Stimulated activated CD4-positive, alpha-beta T cell treated with anti-CD3 and anti-CD28 coated beads, Interleukin-12 subunit alpha, Interleukin-12 subunit beta, amount 100 ng/mL, for 4 hours (primary cell): ENCODE data around the gene VGLL4.
"Not testable (repeated sequence)": the region's sequence is repeated elsewhere in the genome, so short reads cannot be mapped to it uniquely, and the experiment has no call there.

Experiments
- DNase-seq: peaks from one replicate; pipeline ENCODE4 v3.0.0-alpha.2; 2020

VGLL4 gene, protein sequence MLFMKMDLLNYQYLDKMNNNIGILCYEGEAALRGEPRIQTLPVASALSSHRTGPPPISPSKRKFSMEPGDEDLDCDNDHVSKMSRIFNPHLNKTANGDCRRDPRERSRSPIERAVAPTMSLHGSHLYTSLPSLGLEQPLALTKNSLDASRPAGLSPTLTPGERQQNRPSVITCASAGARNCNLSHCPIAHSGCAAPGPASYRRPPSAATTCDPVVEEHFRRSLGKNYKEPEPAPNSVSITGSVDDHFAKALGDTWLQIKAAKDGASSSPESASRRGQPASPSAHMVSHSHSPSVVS

DNA sequence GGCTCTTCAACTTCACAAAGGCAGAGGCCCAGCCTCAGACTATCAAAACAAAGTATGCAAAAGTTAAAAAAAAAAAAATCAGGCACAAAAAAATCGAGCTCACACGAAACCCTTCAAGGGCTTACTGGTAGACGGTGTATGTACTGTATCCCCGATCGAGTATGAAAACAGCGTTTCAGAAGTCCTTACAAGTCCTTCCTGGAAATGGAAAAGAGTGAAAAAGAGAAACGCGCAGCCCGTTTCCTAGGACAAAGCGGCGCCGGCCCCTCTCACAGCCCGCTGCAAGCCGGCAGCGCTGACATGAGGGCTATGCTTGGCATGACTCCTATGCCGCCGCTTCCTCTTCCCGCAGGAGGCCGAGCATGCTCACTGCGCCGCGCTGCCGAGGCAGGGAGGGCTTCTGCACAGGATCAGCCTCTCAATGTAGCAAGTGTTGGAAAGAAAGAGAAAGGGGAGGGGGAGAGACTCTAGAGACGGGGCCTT, at the start of gene VGLL4:
TSS of gene VGLL4 (minus strand) at position 311 of the 483 bp plus-strand sequence. CDS start 397 bp downstream, outside the sequence.
- DNase-seq: peak; percentile 70

DNA sequence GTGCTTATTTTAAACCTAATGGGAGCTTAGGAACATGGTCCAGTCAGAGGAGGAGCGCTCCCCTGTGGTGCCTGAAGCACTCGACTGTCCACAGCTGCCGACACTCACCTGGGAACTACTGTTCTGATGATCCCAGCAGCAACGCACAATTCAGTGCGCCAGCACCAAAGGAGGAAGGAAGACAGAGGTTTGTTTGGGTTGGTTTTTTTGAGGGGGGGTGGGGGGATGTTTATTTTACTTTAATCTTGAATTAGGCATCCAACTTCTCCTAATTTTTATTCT, 48.8 kb upstream of the VGLL4 start:
- DNase-seq: no peak

DNA sequence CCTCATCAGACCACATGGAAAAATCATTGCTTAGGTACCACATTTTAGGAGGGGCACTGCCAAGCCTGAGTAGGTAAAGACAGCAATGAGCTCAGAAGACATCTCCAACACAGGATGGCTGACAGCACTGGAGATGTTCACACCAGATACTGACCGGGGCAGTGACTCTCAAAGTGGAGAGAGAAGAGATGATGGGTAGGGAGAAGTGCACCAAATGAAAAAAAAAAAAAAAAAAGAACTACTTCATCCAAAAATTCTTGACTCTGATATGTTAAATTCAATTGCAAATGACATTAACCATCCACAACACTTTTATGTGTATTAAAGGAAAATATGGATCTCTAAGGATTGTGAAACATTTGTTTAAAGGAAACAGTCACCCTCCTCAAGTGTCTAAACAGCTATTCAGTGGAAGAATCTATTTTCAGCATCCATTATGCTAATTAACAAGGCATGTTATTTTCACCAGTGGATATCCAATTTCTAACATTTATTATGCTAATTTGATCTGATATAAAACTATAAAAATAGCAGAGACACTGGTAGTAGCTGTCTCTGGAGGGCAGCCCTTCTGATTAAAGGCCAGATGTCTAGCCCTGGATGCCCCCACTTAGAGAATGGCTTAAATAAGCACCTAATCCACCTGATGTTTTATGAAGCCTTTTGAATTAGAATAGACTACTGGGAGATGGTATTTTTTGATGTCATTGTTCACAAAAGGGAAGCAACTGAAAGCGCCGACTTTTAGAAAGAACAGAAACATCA, 48.2 kb upstream of the VGLL4 start:
- no peak for DNase-seq

DNA sequence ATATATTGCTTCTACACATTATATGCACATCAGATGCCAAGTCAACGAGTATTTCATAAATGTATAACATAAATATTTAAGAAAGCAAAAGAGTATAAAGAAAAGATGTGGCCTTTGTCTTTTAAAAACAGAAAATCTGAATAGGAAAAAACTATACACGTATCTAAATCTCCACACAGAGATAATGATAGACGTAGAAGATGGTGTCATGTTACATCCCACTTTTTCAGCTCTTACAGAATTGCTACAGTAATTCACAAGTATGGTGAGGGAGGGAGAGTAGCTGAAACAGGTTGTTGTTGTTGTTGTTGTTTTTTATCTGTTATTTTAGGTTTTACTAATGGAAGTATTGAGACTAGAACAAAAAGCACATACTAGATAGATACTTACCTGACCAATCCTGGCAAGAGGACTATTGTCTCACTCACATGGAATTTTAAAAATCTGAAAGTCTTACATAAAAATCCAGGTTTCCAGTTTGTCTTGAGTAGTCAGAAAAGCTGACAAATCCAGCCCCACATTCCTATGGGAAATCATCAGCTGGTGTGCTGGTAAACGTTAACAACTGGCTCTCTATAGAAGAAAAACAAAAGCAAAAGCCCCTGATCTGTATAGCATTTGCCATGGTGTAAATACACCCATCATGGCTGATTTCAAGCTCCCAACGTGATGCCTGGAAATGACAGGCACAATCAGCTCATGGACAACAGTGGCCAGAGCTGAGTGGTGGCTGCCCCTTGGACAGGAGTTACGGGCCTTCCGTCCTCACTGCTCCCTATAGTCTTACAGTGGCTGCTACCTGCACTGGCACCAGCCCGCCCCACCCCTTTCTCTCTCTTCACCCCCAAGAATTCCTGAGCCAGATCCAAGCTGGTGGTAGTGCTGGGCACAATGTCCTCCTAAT, 47.4 kb upstream of the VGLL4 start:
- DNase-seq: no peak

DNA sequence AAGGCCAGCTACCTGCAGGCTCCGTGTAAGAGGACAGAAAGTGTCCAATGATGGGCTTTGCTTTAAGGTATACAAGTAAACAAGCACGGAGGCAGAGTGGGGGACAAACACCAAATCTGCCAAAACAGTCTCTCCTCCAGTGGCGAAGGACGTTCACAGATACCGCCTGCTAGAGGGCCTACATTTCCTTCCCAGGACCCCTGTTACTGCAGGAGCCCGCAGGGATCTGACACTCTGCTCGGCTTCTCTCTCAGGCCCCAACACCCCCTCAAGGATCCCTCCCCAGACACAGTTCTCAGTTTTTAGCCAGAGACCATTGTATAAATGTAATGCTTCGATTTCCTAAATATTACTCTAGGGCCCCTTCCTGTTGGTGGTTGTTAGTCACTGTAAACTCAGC, 46.0 kb upstream of the VGLL4 start:
- DNase-seq: no peak

DNA sequence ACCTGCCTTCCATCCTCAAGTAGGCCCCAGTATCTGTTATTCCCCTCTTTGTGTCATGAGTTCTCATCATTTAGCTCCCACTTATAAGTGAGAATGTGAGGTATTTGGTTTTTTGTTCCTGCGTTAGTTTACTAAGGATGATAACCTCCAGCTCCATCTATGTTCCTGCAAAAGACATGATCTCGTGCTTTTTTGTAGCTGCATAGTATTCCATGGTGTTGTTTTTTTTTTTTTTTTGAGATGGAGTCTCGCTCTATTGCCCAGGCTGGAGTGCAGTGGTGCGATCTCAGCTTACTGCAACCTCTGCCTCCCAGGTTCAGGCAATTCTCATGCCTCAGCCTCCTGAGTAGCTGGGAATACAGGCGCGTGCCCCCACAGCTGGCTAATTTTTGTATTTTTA, 41.3 kb upstream of the VGLL4 start:
- not testable (repeated sequence) for DNase-seq

DNA sequence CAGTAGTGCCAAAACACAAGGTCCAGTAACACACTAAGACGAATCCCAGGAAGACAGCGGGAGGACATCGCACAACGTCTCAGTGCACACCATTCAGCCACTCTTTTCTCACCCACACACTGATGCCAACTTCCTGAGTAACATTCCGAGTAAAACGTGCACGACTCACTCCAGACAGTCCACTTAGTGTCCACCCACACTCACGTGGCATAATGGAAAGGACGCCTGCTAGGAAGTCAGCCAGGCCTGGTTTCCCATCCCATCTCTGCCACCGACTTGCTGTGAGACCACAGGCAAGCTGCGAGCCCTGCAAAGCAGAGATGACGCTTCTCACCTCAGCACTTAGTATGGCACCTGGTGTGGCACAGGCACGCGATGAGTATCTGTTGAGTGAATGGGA, 36.8 kb upstream of the VGLL4 start:
- no peak for DNase-seq

DNA sequence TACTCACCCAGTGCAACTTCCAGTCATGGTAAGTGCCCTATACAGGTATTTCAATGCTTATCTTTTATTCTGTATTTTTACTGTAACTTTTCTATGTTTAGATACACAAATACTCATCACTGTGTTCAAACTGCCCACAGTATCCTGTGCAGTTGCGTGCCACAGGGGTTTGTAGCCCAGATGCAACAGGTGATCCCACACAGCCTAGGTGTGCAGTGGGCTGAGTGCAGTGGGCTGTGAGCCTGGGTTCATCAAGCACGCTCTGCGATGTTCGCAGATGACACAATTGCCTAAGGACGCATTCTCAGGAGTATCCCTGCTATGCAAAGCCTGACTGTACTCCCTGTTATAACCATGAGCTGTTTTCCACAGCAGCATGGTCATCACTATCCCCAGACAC, 36.2 kb upstream of the VGLL4 start:
- DNase-seq: no peak

DNA sequence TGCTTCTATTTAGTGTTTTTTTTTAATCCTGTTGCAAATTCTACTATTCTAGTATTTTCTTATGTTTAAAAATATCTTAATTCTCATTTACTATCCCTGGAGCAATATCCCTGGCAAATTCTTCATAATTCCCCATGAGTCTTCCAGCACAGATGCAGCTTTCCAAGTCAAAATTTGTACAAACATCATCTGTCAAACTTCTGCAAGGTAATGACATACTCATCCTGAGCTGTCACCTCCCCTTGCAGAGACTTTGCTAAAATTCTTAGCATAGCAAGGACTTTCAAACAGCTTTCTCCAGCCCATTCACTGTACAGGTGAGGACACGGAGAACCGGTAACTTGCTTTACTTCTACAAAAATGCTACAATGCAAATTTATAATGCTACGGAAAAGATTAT, 28.6 kb upstream of the VGLL4 start:
- no peak for DNase-seq

DNA sequence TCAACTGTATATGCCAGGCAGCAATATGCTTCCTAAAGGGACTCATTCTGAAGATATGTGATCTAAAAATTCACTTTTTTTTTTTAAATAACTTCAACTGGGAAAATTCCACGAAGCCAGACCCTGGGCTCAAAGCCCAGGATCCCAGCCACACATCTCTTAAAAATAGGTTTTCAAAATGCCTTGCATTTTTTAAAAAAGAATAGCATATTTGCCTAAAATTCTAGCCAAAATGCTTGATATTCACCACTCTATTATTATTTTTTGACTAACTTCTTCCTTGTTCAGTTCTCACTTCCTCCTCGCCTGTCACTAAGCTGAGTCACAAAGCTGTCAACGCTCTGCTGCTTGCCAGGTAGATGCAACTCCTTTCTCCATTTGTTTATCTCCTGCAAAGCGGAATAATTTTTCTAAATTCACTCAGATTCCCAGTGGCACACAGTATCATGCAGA, 28.0 kb upstream of the VGLL4 start:
- DNase-seq: no peak

DNA sequence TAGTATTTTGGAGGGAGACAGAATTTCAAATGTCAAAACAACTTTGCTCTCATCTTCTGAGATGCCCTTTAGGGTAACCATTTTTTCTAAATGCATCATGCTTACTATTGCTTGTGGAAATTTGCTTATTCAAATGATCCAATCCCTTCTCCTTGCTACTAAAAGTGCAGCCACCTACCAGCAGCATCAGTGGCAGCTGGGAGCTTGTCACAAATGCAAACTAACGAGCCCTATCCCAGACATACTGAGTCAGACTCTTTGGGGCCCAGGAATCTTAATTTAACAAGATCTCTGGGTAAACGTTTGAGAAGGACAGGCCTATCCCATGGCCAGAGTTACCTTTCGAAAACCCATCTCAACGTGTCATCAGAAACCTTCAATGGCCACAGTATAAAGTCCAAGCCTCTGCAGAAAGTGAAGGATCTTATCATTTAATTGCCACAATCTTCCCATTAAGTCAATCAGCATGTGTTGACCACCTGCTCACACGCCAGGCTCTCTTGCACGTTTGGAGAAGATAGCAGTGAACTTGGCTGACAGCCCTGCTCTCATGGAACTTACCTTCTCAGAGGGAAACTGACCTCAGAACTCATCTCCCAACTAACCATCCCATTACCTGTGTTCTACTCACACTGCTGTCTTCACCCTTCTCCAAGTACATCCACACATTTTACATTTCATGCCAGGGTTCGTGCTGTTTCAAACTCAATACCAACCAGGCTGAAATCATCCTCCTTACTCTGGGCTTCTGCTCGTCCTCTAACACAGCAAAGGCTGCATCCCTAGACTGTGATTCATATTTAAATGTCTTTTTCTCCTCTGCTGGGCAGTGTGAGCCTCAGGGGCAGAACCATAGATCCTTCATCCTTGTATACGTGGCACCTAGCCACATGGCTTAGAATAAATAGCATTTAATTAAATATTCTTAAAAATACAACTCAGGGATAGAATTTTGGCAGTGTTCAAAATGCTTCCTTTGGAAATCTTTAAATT, 24.8 kb upstream of the VGLL4 start:
- DNase-seq: no peak

DNA sequence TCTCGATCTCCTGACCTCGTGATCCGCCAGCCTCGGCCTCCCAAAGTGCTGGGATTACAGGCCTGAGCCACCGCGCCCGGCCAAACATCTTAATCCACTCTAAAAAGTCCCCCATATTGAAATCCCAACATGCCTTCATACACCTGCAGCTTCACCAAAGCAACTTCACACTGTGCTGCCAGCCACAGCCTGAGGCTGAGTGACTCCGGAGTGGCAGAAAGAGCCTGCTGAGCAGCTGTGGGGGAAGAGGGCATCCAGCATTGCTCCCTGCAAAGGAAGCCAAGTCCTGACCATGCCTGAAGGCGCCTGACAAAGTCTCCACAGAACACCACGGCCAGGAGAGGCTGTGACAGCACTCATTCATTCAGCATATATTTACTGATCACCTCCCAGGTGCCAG, 21.6 kb upstream of the VGLL4 start:
- no peak for DNase-seq

DNA sequence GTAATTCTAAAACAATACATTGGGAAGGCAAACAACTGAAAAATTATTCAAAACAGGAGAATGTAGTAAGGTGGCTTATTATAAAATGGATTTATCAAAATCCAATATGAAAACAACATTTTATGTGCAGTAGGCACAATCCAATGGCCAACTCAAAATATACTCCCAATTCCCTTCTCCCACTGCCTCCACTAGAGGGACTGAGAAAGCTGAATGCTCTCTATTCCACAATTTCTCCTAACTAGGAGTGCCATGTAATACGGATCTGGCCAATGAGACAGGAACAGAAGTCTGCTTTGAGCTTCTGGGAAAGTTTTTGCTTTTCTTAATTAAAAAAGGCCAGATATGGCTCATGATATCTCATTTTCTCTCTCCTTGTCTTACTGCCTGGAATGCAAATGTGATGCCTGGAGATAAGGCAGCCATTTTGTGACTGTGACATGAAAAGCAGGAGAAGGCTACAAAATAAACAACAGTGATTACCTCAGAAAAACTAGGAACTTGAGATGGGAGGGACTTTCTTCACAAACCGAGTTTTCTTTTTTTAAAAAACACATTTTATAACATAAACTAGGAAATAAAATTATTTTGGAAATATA, 18.8 kb upstream of the VGLL4 start:
- DNase-seq: no peak

DNA sequence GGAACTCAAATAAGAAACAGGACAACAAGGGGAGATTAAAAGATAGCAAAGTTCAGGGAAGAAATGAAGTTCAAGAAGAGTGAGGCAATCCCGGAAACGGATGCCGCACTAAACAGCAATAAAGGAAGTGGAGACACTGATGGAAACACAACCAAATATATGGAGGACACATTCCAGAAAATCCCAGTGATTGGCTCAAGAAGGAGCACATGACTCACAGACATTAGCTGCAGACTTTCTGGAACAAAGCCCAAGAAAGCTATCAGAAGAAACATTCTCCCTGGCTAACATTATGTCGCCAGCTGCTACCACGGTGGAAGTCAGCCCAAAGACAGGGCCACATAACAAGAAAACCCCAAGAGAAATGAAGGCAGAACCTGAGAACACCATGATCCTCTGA, 18.1 kb upstream of the VGLL4 start:
- no peak for DNase-seq

DNA sequence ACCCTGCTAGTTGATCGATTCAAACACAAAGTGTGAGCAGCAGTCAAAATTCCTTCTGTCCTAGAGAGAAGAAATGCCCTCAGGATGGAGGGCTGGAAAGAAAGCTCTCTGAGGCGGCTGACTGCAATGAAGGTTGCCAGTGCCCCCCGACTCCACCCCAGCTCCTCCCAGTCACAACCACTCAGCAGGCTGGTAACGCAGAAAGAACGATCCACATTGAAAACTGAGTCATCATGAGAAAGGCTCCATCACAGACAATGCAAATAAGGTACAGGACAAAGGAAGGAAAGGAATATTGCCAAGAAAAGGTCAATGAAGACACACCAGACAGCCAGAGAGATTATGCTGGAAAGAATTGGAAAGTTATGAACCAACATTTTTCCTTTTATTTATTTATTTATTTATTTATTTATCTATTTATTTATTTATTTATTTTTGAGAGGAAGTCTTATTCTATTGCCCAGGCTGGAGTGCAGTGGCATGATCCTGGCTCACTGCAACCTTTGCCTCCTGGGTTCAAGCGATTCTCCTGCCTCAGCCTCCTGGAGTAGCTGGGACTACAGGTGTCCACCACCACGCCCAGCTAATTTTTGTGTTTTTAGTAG, 17.4 kb upstream of the VGLL4 start:
- no peak for DNase-seq

DNA sequence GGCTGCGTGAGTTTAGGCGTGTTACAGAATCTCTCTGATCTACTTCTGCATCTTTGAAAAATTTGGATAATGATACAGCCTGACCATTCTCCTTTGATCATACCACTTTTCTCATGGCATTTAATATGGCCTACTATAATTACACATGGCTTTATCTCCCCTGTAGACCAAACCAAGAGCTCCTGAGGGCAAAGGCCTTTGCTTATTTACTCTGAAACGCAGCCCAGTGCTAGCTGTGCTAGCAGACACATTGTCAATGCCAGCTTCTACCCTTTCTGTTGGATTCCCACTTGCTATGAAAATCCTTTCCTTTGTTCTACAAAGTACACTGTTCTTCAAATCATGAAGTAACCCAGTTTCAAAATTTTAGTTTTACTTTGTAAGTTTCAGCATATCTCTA, 16.5 kb upstream of the VGLL4 start:
- DNase-seq: no peak

DNA sequence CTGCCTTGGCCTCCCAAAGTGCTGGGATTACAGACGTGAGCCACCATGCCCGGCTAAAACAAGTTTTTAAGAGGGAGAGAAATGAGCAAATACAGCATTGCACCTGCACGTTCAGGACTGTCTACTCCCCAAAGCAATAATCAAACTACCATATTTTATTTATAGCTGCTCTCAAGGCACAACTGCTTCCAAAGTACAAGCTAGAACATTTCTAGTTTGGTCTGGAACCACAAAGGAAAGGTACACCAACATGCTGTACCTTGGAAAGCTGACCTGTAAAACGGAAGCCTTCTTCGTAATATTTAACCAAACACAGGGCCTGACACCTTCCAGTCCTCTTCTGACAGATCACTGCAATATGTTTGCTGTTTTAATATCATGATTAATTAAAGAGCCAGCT, 14.5 kb upstream of the VGLL4 start:
- no peak for DNase-seq

DNA sequence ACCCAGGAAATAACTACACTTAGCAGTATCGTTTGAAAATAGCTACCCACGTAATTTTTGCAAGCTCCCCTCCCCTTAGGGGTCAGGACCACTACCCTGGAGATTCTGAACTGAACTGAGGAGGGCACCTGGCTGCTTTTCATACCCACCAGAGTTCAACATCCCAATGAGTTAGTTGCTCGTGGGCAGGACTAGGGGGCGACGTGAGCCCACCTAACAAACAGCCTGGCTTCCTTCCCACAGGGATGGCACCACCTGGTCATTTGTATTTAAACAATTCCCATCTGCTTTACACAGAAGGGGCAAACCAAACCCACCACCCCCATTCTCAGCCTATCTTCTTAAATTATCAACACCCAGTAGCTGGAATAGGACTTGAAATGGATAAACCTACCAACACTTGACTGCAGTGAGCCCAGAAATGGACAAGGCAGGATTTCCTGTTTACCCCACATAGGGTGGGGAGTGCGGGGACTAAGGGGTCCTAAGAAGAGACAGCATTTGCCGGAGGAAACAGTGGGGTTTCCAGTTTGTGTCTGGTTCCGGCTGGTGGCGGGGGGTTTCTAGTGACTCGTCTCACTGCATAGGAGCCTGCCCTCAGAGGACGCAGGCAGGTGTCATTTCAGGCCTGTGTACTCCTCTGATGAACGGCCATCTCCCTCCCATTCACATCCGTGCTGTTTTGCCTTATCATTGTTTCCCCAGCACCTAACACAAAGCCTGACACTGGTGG, 11.6 kb upstream of the VGLL4 start:
- no peak for DNase-seq

DNA sequence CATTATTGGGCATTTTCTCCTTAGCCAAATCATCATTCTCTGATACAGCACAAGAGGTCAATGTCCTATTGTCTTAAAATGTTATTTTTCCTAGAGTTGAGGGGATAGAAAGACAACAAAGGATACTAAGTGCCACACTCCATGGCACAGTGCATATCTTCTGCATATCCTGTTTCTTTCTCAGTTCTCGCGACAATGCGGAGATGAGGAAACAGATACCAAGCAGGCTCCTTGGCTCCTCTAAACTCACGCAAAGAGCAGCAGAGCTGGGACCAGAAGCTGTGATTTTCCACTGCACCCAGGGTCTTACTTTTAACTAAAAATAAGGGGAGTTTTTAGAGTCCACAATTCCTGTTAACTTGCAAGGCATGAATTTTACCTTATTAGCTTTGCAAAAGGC, 10.5 kb upstream of the VGLL4 start:
- DNase-seq: no peak

DNA sequence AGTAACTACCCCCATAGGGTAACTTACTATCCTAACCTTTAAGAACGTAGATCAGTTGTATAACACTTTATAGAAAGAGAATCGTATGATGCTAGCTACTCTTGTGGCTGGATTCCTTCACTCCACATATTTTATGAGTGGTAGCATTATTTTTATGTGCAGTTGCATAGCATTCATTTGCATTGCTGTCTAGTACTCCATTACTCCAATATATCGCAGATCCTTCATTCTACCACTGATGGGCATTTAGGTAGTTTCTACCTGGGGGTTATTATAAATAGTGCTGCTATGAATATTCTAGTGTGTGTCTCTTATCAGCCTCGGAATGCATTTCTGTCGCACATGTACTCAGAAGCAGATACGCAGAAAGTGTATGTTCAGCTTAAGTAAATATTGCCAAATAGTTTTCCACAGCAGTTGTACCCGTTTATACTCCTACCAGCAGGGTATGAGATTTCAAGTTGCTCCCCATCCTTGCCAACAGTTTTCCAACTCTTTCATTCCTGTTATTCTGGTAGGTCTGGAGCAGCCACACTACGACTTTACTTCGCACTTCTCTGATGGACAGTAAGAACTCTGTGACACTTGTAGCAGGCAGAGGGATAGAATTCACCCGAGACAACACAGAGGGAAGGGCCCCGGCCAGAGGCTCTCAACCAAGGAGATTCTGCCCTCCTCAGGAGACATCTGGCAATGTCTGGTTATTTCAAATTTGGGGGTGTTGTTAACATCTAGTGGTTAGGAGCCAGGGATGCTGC, 9.8 kb upstream of the VGLL4 start:
- DNase-seq: no peak
